T-helper 2 cell treated with Interferon-gamma antibody and Interleukin-4, amounts not matched to agents 5 μg/mL and 100 μg/mL, for 36 hours (primary cell): Measurements from ENCODE around the gene COX7A1.

Source experiments
- DNase-seq: peaks from one replicate; pipeline ENCODE4 v3.0.0; 2021; ENCODE audit warnings: low spot score
- H3K27ac Mint-ChIP-seq: one replicate; pipeline ENCODE4 v1.8.0; 2021; ENCODE audit warnings: mild to moderate bottlenecking, mixed read lengths
- H3K27me3 Mint-ChIP-seq: one replicate; pipeline ENCODE4 v1.8.0; 2021; ENCODE audit warnings: low read depth, mixed read lengths
- H3K36me3 Mint-ChIP-seq: one replicate; pipeline ENCODE4 v1.8.0; 2021; ENCODE audit warnings: low read depth, mixed read lengths
- H3K4me1 Mint-ChIP-seq: one replicate; pipeline ENCODE4 v1.8.0; 2021; ENCODE audit warnings: low read depth, mixed read lengths
- H3K4me3 Mint-ChIP-seq: one replicate; pipeline ENCODE4 v1.8.0; 2022; ENCODE audit warnings: mild to moderate bottlenecking, moderate library complexity, mixed read lengths
- H3K9me3 Mint-ChIP-seq: one replicate; pipeline ENCODE4 v1.8.0; 2021; ENCODE audit warnings: mixed read lengths

Gene COX7A1

GRCh38 chr19:36152019-36152351, 262 bp downstream of the COX7A1 start:
- Mint-ChIP-seq H3K27ac (no peak overlapping the region), H3K27me3 (no peaks in the 10 kb centered on the region), H3K9me3 (no peaks in the 10 kb centered on the region), H3K4me3 (no peak overlapping the region), H3K4me1 (peaks cover 4% of the 10 kb centered on the region), H3K36me3 (peaks cover 33% of the 10 kb centered on the region)
- no peak for DNase-seq

- no peak for DNase-seq
- H3K4me3 Mint-ChIP-seq = no peak overlapping the region
- peaks cover 38% of the 10 kb centered on the region for H3K36me3 Mint-ChIP-seq
- H3K4me1 Mint-ChIP-seq = peaks cover 4% of the 10 kb centered on the region
- no peak overlapping the region for H3K27ac Mint-ChIP-seq
- no peaks in the 10 kb centered on the region for H3K9me3 Mint-ChIP-seq
- no peaks in the 10 kb centered on the region for H3K27me3 Mint-ChIP-seq
These were observed 866 bp downstream of the COX7A1 start for GRCh38 chr19:36151144-36152018.

GRCh38 chr19:36150586-36150985, 1.7 kb downstream of the COX7A1 start:
- no peaks in the 10 kb centered on the region for H3K27me3 Mint-ChIP-seq
- H3K4me3 Mint-ChIP-seq = no peak overlapping the region
- peaks cover 45% of the 10 kb centered on the region for H3K36me3 Mint-ChIP-seq
- peaks cover 4% of the 10 kb centered on the region for H3K4me1 Mint-ChIP-seq
- no peak overlapping the region for H3K27ac Mint-ChIP-seq
- DNase-seq = no peak
- no peaks in the 10 kb centered on the region for H3K9me3 Mint-ChIP-seq

- Mint-ChIP-seq H3K9me3 (no peaks in the 10 kb centered on the region), H3K4me1 (peaks cover 4% of the 10 kb centered on the region), H3K27me3 (no peaks in the 10 kb centered on the region), H3K4me3 (no peak overlapping the region), H3K36me3 (peaks cover 50% of the 10 kb centered on the region), H3K27ac (no peak overlapping the region)
- no peak for DNase-seq
These were observed 2.4 kb downstream of the COX7A1 start for GRCh38 chr19:36149673-36150406.

GRCh38 chr19:36144624-36145023, 7.6 kb downstream of the COX7A1 start:
- Mint-ChIP-seq H3K36me3 (peaks cover 63% of the 10 kb centered on the region), H3K27me3 (no peaks in the 10 kb centered on the region), H3K4me3 (no peak overlapping the region), H3K27ac (no peak overlapping the region), H3K9me3 (no peaks in the 10 kb centered on the region), H3K4me1 (peaks cover 13% of the 10 kb centered on the region)
- DNase-seq = no peak

DNA sequence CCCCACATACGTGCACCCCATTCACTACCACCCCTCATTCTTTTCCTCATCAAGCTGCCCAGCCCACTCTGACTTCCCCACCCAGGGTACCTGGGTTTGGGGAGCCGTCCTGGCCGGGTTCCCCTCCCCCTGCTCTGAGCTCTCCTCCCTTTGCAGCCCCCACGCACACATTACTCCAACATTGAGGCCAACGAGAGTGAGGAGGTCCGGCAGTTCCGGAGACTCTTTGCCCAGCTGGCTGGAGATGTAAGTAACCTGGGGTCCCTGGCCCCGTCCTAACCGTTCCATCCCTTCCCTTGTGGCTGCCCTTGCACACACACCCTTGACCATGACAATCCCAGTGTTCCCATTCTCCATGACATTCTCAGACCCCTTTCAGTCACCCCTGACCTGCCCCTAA, 9.8 kb downstream of the COX7A1 start:
- peaks cover 49% of the 10 kb centered on the region for H3K36me3 Mint-ChIP-seq
- DNase-seq = no peak
- H3K27me3 Mint-ChIP-seq = no peaks in the 10 kb centered on the region
- H3K4me3 Mint-ChIP-seq = peak overlapping the region; percentile 40
- H3K4me1 Mint-ChIP-seq = peaks cover 9% of the 10 kb centered on the region
- no peak overlapping the region for H3K27ac Mint-ChIP-seq
- no peaks in the 10 kb centered on the region for H3K9me3 Mint-ChIP-seq

- no peak for DNase-seq
- Mint-ChIP-seq H3K4me3 (peak overlapping the region; percentile 87), H3K27me3 (no peaks in the 10 kb centered on the region), H3K36me3 (peaks cover 47% of the 10 kb centered on the region), H3K27ac (no peak overlapping the region), H3K4me1 (peaks cover 9% of the 10 kb centered on the region), H3K9me3 (no peaks in the 10 kb centered on the region)
These were observed 10.2 kb downstream of the COX7A1 start for GRCh38 chr19:36142046-36142445.

DNA sequence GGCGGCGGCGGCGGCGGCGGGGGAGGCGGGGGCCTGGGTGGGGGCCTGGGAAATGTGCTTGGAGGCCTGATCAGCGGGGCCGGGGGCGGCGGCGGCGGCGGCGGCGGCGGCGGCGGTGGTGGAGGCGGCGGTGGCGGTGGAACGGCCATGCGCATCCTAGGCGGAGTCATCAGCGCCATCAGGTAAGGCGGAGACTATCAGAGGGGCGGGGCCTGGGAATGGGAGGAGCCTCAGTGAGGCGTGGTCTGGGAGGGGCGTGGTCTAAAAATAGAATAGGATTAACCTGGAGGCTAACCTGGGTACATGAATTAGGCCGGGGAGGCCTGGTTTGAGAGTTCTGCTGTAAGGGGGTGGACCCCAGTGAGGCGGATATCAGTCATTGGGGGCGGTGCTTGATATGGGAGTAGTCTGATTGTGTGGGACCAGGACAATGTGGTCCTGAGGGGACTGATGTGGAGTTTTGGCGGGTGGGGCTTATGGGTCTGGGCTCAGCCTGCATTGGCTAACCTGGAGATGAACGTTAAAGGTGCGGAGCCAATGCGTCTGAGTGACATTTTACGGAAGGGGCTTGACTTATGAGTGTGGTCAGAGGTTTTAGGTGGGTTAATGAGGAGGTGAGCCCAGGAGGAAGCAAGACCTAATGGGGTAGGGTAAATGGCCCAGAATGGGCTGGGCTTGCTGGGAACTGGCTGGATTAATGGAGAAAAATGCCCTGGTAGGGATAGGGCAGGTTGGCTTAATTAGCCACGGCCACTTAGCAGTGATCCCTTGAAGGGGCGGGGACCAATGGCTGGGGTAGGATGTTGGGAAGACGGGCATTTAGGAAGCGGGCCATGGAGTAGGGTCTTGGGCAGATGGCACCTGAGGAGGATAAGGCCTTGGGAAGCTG, 11.0 kb downstream of the COX7A1 start:
- Mint-ChIP-seq H3K27ac (peak overlapping the region; percentile 94), H3K27me3 (no peaks in the 10 kb centered on the region), H3K4me1 (peaks cover 14% of the 10 kb centered on the region), H3K9me3 (no peaks in the 10 kb centered on the region), H3K4me3 (peak overlapping the region; percentile 97), H3K36me3 (peaks cover 41% of the 10 kb centered on the region)
- DNase-seq = peak; percentile 87

- Mint-ChIP-seq H3K27me3 (no peaks in the 10 kb centered on the region), H3K36me3 (peaks cover 34% of the 10 kb centered on the region), H3K4me3 (peak overlapping the region; percentile 97), H3K9me3 (no peaks in the 10 kb centered on the region), H3K4me1 (peaks cover 14% of the 10 kb centered on the region), H3K27ac (peak overlapping the region; percentile 94)
- peak; percentile 33 for DNase-seq
These were observed 11.8 kb downstream of the COX7A1 start for GRCh38 chr19:36140304-36141038.

- Mint-ChIP-seq H3K36me3 (peaks cover 28% of the 10 kb centered on the region), H3K4me1 (peaks cover 14% of the 10 kb centered on the region), H3K27ac (peak within 1 kb of the TSS; percentile 94), H3K4me3 (peak within 1 kb of the TSS; percentile 97), H3K9me3 (no peaks in the 10 kb centered on the region), H3K27me3 (no peaks in the 10 kb centered on the region)
- peak; percentile 97 for DNase-seq
These were observed 12.6 kb downstream of the COX7A1 start, which contains the start of gene CAPNS1 for GRCh38 chr19:36139473-36140303. Gene CAPNS1 (plus strand): TSS chr19:36140066. CDS start chr19:36141012, 946 bp downstream.

DNA sequence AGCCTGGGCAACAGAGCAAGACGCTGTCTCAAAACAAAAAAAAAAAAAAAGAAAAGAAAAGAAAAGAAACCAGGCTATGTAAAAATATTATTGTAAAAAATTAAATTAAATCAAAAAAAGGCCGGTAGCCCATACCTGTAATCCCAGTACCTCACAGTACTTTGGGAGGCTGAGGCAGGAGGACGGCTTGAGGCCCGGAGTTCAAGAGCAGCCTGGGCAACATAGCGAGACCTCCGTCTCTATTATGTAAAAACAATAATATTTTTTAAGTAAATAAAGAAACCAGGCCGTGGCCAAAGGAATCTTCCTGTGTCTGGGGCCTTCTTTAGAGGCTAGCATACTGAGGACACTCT, 13.2 kb downstream of the COX7A1 start:
- peak overlapping the region; percentile 94 for H3K27ac Mint-ChIP-seq
- H3K36me3 Mint-ChIP-seq = peaks cover 25% of the 10 kb centered on the region
- peak overlapping the region; percentile 97 for H3K4me3 Mint-ChIP-seq
- peaks cover 14% of the 10 kb centered on the region for H3K4me1 Mint-ChIP-seq
- H3K27me3 Mint-ChIP-seq = no peaks in the 10 kb centered on the region
- H3K9me3 Mint-ChIP-seq = no peaks in the 10 kb centered on the region
- DNase-seq = no peak

GRCh38 chr19:36136964-36137686, 15.1 kb downstream of the COX7A1 start:
- no peak for DNase-seq
- Mint-ChIP-seq H3K9me3 (no peaks in the 10 kb centered on the region), H3K4me3 (no peak overlapping the region), H3K4me1 (peaks cover 21% of the 10 kb centered on the region), H3K27ac (peak overlapping the region; percentile 27), H3K36me3 (peaks cover 16% of the 10 kb centered on the region), H3K27me3 (no peaks in the 10 kb centered on the region)
